ENCODE results near the gene PRDM16. TPM values are rescaled to one million over a fixed set of nuclear protein-coding genes. Genes with fewer than 3 reads are reported as not detected.

The PRDM16 gene
- total RNA-seq, 1 experiment from 2014 or later: 22.3 TPM

DNA sequence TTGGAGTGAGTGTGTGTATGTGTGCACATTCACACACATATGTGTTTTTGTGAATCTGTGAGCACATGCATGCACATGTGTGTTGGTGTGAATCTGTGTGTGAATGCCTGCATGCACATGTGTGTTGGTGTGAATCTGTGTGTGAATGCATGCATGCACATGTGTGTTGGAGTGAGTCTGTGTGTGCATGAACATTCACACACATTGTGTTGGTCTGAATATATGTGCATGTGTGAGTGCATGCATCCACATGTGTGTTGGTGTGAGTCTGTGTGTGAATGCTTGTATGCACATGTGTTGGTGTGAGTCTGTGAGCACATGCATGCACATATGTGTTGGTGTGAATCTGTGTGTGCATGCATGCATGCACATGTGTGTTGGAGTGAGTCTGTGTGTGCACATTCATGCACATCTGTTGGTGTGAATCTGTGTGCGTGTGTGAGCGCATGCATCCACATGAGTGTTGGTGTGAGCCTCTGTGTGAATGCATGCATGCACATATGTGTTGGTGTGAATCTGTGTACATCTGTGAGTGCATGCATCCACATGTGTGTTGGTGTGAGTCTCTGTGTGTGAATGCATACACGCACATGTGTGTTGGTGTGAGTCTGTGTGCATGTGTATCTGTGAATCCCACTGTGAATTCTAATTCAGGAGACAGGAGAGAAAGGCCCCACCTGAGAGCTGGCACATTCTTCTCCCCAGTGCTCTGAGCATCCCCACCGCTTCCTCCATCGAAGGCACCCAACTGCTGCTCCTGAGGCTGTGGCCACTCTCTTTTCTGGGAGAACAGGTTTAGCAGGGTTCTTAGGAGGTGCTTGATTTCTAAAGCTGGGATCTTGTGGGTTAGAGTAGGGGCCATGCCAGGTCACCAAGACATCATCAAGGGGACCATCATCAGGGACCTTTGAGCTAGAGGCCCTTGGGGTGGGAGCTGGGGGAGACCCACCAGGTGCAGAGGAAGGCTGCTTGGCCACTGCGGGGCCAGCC lies 267.9 kb downstream of the PRDM16 start:
- POLR2A ChIA-PET: no interaction called here
- in situ Hi-C loops (cut with HindIII; ENCODE audit: low pct_unique_long_range_greater_than_20kb, low sequenced_read_pairs): no loop called here
- no peak overlapping the region for H3K27ac ChIP-seq (ENCODE audit: low read length)
- no peaks in the 10 kb centered on the region for H3K27me3 ChIP-seq (ENCODE audit: control insufficient read depth, insufficient read depth, low read length)
- DNase-seq (ENCODE audit: low read depth, low spot score): no peak
- TF ChIP-seq, protein P1, sequence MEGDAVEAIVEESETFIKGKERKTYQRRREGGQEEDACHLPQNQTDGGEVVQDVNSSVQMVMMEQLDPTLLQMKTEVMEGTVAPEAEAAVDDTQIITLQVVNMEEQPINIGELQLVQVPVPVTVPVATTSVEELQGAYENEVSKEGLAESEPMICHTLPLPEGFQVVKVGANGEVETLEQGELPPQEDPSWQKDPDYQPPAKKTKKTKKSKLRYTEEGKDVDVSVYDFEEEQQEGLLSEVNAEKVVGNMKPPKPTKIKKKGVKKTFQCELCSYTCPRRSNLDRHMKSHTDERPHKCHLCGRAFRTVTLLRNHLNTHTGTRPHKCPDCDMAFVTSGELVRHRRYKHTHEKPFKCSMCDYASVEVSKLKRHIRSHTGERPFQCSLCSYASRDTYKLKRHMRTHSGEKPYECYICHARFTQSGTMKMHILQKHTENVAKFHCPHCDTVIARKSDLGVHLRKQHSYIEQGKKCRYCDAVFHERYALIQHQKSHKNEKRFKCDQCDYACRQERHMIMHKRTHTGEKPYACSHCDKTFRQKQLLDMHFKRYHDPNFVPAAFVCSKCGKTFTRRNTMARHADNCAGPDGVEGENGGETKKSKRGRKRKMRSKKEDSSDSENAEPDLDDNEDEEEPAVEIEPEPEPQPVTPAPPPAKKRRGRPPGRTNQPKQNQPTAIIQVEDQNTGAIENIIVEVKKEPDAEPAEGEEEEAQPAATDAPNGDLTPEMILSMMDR (IDR thresholded peaks at IDR 0.05): no peak
- TF ChIP-seq, protein P2, sequence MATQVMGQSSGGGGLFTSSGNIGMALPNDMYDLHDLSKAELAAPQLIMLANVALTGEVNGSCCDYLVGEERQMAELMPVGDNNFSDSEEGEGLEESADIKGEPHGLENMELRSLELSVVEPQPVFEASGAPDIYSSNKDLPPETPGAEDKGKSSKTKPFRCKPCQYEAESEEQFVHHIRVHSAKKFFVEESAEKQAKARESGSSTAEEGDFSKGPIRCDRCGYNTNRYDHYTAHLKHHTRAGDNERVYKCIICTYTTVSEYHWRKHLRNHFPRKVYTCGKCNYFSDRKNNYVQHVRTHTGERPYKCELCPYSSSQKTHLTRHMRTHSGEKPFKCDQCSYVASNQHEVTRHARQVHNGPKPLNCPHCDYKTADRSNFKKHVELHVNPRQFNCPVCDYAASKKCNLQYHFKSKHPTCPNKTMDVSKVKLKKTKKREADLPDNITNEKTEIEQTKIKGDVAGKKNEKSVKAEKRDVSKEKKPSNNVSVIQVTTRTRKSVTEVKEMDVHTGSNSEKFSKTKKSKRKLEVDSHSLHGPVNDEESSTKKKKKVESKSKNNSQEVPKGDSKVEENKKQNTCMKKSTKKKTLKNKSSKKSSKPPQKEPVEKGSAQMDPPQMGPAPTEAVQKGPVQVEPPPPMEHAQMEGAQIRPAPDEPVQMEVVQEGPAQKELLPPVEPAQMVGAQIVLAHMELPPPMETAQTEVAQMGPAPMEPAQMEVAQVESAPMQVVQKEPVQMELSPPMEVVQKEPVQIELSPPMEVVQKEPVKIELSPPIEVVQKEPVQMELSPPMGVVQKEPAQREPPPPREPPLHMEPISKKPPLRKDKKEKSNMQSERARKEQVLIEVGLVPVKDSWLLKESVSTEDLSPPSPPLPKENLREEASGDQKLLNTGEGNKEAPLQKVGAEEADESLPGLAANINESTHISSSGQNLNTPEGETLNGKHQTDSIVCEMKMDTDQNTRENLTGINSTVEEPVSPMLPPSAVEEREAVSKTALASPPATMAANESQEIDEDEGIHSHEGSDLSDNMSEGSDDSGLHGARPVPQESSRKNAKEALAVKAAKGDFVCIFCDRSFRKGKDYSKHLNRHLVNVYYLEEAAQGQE (IDR thresholded peaks at IDR 0.05; ENCODE audit: insufficient read depth in 1 of 2, low read depth in 2 of 2, low read length in 1 of 2): no peak
- TF ChIP-seq TCF7L2 (IDR thresholded peaks at IDR 0.05; ENCODE audit: low read depth, low read length) (no peak), POLR2AphosphoS5 (IDR thresholded peaks at IDR 0.05; ENCODE audit: low read depth, low read length) (no peak), SIN3A (IDR thresholded peaks at IDR 0.05; ENCODE audit: borderline replicate concordance, insufficient read depth, low read depth, low read length) (no peak)
- CTCF ChIA-PET: no interaction called here
- intact Hi-C loops (cut with micrococcal nuclease; ENCODE audit: unreplicated experiment): no loop called here
- BruUV-seq (replicated peaks): no TSS peak
- H3K4me3 ChIP-seq (ENCODE audit: low read depth in 2 of 2, low read length in 2 of 2): no peak overlapping the region
- no peaks in the 10 kb centered on the region for H3K9me3 ChIP-seq (ENCODE audit: control insufficient read depth, insufficient read depth, low read depth, low read length)
- no peak for ATAC-seq
- H3K4me1 ChIP-seq (ENCODE audit: control insufficient read depth, insufficient read depth, low read length): peaks cover 3% of the 10 kb centered on the region
- H3K36me3 ChIP-seq (ENCODE audit: control insufficient read depth, insufficient read depth, low read length): no peaks in the 10 kb centered on the region

DNA sequence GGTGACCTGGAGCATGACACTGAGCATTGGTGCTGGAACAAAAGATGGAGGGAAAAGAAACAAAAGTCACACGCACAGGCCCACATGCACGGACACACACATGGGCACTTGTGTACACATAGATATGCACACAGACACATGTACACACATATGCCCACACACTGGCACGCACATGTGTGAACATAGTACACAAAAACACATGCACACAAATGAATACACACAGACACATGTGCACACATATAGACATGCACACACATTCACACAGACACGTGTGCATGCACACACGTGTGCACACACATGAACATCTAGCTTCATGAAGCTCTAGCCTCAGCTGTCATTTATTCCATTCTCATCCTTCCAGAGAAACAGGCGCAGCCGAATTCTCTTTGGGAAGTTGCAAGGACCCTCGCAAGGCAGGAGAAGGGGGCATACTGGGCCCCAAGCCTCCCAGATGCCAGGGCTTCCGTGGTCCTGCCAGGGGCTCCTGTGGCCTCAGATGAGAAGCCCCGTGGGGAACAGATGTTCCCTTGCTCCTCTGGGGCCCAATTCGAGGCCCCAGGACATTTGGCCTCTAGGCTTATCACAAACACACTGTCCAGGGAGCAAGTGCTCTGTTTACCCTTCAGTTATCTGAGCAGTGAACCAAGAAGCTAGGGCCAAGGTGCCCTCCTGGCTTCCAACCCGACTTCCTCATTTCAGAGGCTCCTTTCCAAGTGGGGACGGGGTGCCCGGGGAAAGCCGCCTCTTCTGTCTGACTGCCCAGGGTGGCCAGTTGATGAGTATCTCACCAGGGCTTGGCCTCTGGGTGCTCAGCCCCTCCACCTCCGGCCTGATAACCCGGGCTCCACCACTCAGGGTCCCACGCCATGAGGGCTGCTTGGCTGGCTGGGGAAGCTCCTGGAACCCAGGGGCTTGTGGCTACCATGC lies 269.1 kb downstream of the PRDM16 start:
- in situ Hi-C loops (cut with HindIII; ENCODE audit: low pct_unique_long_range_greater_than_20kb, low sequenced_read_pairs): no loop called here
- no peak for DNase-seq (ENCODE audit: low read depth, low spot score)
- CTCF ChIA-PET: no interaction called here
- H3K27ac ChIP-seq (ENCODE audit: low read length): no peak overlapping the region; the same call in 1 of the 2 replicates
- H3K36me3 ChIP-seq (ENCODE audit: control insufficient read depth, insufficient read depth, low read length): no peaks in the 10 kb centered on the region
- POLR2A ChIA-PET: no interaction called here
- no peak overlapping the region for H3K4me3 ChIP-seq (ENCODE audit: low read depth in 2 of 2, low read length in 2 of 2)
- H3K9me3 ChIP-seq (ENCODE audit: control insufficient read depth, insufficient read depth, low read depth, low read length): no peaks in the 10 kb centered on the region
- no peaks in the 10 kb centered on the region for H3K27me3 ChIP-seq (ENCODE audit: control insufficient read depth, insufficient read depth, low read length)
- ATAC-seq: no peak
- TF ChIP-seq TCF7L2 (IDR thresholded peaks at IDR 0.05; ENCODE audit: low read depth, low read length) (no peak), POLR2AphosphoS5 (IDR thresholded peaks at IDR 0.05; ENCODE audit: low read depth, low read length) (no peak), SIN3A (IDR thresholded peaks at IDR 0.05; ENCODE audit: borderline replicate concordance, insufficient read depth, low read depth, low read length) (no peak)
- TF ChIP-seq, protein P2 (IDR thresholded peaks at IDR 0.05; ENCODE audit: insufficient read depth in 1 of 2, low read depth in 2 of 2, low read length in 1 of 2): no peak
- TF ChIP-seq, protein P1 (IDR thresholded peaks at IDR 0.05): no peak
- peaks cover 3% of the 10 kb centered on the region for H3K4me1 ChIP-seq (ENCODE audit: control insufficient read depth, insufficient read depth, low read length)
- intact Hi-C loops (cut with micrococcal nuclease; ENCODE audit: unreplicated experiment): no loop called here
- no TSS peak for BruUV-seq (replicated peaks)
